ENCODE results near the gene PKMYT1.

- TF ChIP-seq CTCF (IDR thresholded peaks at IDR 0.05; ENCODE audit: low read depth, low read length): no peak
- no peak for TF ChIP-seq POLR2A (IDR thresholded peaks at IDR 0.05; ENCODE audit: extremely low read depth, insufficient read length)
- no peak for TF ChIP-seq MYC (IDR thresholded peaks at IDR 0.05; ENCODE audit: low read depth, low read length)
- TF ChIP-seq MAX (IDR thresholded peaks at IDR 0.05; ENCODE audit: low read depth, low read length): no peak
These were observed 45.1 kb upstream of the PKMYT1 start for GRCh38 chr16:3025032-3026002.
